IPS DF 6.9 (cell line): ENCODE measurements around the gene MCOLN1.

Source experiments
- DNase-seq: peaks from one replicate; pipeline ENCODE4 v3.0.0-alpha.2; 2013; ENCODE audit warnings: low read depth, low spot score
- H3K27ac ChIP-seq: one replicate; pipeline ENCODE4 v1.5.1; 2013; ENCODE audit warnings: low read length, control low read depth
- H3K27me3 ChIP-seq: 2 replicates; pipeline ENCODE4 v1.6.1; 2013; ENCODE audit warnings: mild to moderate bottlenecking, low read length; ENCODE audit not compliant: control insufficient read depth, insufficient read depth
- H3K36me3 ChIP-seq: 2 replicates; pipeline ENCODE4 v1.6.1; 2013; ENCODE audit warnings: low read length; ENCODE audit not compliant: control insufficient read depth, insufficient read depth
- H3K4me1 ChIP-seq: 2 replicates; pipeline ENCODE4 v1.6.1; 2013; ENCODE audit warnings: low read length; ENCODE audit not compliant: control insufficient read depth, insufficient read depth
- H3K4me3 ChIP-seq: 2 replicates; pipeline ENCODE4 v1.5.1; 2013; ENCODE audit warnings: mild to moderate bottlenecking, low read length
- H3K9me3 ChIP-seq: 2 replicates; pipeline ENCODE4 v1.6.1; 2013; ENCODE audit warnings: low read length, inconsistent platforms; ENCODE audit not compliant: control insufficient read depth, insufficient read depth
- WGBS: extraction: QIAGEN DNeasy Blood & Tissue Kit; methylation state at CpG from one replicate; pipeline ENCODE4 v1.1.7; 2013; ENCODE audit warnings: mixed read lengths, missing lambda C conversion rate; ENCODE audit not compliant: insufficient read length, insufficient coverage; 5-methylcytosine and 5-hydroxymethylcytosine counted together

MCOLN1 gene

DNA sequence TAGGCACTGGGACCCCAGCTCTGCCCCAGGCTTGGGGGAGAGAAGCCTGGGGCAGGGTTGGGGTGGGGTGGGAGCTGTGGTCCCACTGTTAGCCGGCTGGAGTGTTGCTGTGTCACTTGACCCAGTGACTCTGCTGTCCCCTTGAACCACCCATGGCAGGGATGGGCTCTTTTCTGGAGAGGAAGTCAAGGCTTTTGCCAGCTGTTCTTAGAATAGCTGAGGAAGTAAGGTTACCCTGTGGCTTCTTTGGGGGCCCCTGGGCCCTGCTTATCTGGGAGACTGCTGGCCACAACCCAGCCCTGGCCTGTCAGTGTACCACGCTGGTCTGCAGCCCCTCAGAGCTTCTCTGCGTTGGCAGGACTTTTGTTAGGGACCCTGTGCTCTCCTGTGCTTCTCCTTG, 22.2 kb downstream of the MCOLN1 start:
- H3K9me3 ChIP-seq: no peaks in the 10 kb centered on the region
- no peak overlapping the region for H3K4me3 ChIP-seq
- H3K36me3 ChIP-seq: peaks cover 13% of the 10 kb centered on the region
- no peak overlapping the region for H3K27ac ChIP-seq
- no peak for DNase-seq
- no CpG with 5 or more reads among the region's 3 CpGs for WGBS
- H3K4me1 ChIP-seq: no peaks in the 10 kb centered on the region
- H3K27me3 ChIP-seq: no peaks in the 10 kb centered on the region

DNA sequence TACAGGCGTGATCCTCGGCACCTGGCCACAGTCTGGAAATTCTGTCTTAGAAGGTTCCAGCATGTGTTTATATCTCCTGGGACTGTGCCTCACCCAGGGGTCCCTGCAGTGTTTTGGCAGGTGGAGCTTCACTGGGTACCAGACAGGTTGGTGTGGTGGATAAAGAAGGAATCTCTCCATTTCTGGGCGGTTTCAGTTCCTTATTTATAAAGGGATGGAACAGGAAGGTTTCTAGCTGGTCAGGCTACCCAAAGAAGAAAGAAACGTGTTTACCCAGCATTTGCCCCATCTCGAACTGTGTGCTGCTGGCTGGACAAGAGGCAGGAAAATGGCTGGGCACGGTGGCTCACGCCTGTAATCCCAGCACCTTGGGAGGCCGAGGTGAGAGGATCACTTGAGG, 22.9 kb downstream of the MCOLN1 start:
- no peak overlapping the region for H3K4me3 ChIP-seq
- DNase-seq: no peak
- no CpG with 5 or more reads among the region's 8 CpGs for WGBS
- H3K4me1 ChIP-seq: peaks cover under 1% of the 10 kb centered on the region; the same call in 1 of the 2 replicates
- H3K27ac ChIP-seq: no peak overlapping the region
- no peaks in the 10 kb centered on the region for H3K27me3 ChIP-seq
- H3K36me3 ChIP-seq: peaks cover 15% of the 10 kb centered on the region
- no peaks in the 10 kb centered on the region for H3K9me3 ChIP-seq

DNA sequence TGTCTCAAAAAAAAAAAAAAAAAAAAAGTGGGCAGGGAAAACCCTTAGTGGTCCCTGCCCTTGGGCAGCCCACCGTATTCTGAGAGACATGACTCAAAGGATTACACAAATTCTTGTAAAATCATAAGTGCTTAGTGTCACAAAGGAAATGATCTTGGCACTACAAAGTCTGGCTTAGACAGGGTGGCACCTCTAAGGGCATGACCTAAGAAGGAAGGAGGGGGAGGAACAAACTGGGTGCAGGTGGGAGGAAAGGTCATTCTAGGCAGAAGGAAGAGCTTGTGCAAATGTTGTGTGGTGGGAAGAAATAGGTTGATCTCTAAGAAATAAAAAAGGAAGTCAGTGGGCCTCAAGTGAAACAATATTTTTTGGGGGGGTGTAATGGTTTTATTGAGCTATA, 23.5 kb downstream of the MCOLN1 start:
- DNase-seq: no peak
- Histone ChIP-seq H3K36me3 (peaks cover 18% of the 10 kb centered on the region), H3K27me3 (no peaks in the 10 kb centered on the region), H3K4me3 (no peak overlapping the region), H3K4me1 (peaks cover 4% of the 10 kb centered on the region; the same call in 1 of the 2 replicates), H3K27ac (no peak overlapping the region), H3K9me3 (no peaks in the 10 kb centered on the region)
- WGBS: no CpG with 5 or more reads among the region's 1 CpG

DNA sequence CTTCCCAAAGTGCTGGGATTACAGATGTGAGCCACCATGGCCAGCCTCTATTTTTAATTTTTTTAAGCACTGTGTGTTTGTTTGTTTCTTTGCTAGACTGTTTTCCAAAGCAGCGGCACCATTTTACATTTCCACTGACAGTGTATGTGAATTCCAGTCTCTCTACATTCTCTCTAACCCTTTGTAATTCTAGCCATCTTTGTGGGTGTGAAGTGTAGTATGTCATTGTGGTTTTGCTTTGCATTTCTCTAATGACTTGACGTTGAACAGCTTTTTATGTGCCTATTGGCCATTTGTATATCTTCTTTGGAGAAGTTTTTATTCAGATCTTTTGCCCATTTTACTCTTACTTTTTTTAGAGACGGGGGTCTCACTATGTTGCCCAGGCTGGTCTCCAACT, 24.7 kb downstream of the MCOLN1 start:
- DNase-seq: no peak
- H3K4me3 ChIP-seq: no peak overlapping the region
- peaks cover 18% of the 10 kb centered on the region for H3K36me3 ChIP-seq
- no CpG with 5 or more reads among the region's 3 CpGs for WGBS
- H3K4me1 ChIP-seq: peaks cover 5% of the 10 kb centered on the region; the same call in 1 of the 2 replicates
- H3K9me3 ChIP-seq: no peaks in the 10 kb centered on the region
- no peaks in the 10 kb centered on the region for H3K27me3 ChIP-seq
- H3K27ac ChIP-seq: no peak overlapping the region

DNA sequence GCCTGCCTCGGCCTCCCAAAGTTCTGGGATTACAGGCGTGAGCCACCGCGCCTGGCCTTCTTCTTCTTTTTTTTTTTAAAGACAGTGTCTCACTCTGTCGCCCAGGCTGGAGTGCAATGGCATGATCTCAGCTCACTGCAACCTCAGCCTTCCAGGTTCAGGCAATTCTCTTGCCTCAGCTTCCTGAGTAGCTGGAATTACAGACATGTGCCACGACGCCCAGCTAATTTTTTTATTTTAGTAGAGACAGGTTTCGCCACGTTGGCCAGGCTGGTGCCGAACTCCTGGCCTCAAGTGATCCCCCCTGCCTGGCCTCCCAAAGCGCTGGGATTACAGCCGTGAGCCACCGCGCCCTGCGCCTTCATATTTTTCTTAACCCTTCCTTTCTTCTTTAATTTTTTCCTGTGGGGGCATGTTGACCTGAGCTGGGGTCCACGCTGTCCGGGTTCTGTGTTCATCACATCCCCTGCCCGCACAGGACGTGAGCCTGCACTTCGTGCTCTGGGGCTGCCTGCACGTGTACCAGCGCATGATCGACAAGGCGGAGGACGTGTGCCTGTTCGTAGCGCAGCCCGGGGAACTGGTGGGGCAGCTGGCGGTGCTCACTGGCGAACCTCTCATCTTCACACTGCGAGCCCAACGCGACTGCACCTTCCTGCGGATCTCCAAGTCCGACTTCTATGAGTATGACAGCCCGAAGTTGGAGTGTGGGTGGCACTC, 27.2 kb downstream of the MCOLN1 start:
- DNase-seq: no peak
- no peaks in the 10 kb centered on the region for H3K27me3 ChIP-seq
- H3K36me3 ChIP-seq: peaks cover 11% of the 10 kb centered on the region
- H3K9me3 ChIP-seq: no peaks in the 10 kb centered on the region
- no peak overlapping the region for H3K27ac ChIP-seq
- no CpG with 5 or more reads among the region's 36 CpGs for WGBS
- H3K4me1 ChIP-seq: peaks cover 5% of the 10 kb centered on the region; the same call in 1 of the 2 replicates
- no peak overlapping the region for H3K4me3 ChIP-seq

DNA sequence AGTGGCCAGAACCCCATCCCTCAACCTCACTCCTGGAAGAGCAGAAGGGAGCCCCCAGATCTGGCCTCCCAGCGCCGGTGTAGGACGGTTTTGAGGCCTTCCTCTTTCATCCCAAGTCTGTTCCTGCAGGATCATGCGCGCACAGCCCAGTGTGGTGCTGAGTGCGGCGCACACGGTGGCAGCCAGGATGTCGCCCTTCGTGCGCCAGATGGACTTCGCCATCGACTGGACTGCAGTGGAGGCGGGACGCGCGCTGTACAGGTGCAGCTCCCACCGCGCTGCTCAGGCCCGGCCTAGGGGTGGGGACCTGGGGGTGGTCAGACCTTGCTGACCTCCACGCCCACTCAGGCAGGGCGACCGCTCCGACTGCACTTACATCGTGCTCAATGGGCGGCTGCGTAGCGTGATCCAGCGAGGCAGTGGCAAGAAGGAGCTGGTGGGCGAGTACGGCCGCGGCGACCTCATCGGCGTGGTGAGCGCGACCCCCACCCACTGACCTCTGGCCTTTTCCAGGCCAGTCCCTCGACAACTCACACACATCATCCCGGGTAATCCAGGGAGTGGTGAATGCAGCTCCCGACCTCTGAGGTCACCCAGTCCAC, 27.8 kb downstream of the MCOLN1 start:
- no peaks in the 10 kb centered on the region for H3K27me3 ChIP-seq
- peak overlapping the region; percentile 36; the same call in 1 of the 2 replicates for H3K4me3 ChIP-seq
- H3K4me1 ChIP-seq: peaks cover 5% of the 10 kb centered on the region; the same call in 1 of the 2 replicates
- H3K27ac ChIP-seq: no peak overlapping the region
- no peak for DNase-seq
- H3K36me3 ChIP-seq: peaks cover 13% of the 10 kb centered on the region
- H3K9me3 ChIP-seq: no peaks in the 10 kb centered on the region
- WGBS: no CpG with 5 or more reads among the region's 41 CpGs

DNA sequence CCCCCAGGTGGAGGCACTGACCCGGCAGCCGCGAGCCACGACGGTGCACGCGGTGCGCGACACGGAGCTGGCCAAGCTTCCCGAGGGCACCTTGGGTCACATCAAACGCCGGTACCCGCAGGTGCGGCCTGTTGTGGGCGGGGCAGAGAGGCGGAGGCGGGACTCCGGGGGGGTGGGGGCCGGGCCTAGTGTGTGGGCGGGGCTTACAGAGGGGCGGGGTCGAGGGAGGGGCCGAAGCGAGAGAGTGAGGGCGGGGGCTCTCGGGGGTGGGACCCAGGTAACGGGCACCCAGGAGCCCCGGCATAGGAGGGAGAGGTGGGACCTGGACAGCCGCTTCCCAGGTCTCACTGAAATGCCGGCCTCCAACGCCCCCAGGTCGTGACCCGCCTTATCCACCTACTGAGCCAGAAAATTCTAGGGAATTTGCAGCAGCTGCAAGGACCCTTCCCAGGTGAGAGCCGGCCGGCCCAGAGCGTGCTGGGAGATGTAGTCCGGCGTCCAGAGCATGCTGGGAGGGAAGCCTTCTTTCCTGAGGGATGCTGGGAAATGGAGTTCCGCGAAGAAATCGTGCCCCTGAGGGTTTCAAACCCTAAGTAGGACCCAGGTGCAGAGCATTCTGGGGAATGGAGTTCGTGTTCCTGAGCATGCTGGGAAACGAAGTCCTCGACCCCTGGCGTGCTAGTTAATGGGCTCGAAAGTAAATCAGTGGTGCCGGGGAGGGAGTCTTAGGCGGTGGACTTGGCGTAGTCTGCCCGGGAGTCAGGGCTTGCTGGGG, 28.8 kb downstream of the MCOLN1 start:
- no CpG with 5 or more reads among the region's 51 CpGs for WGBS
- Histone ChIP-seq H3K36me3 (peaks cover 13% of the 10 kb centered on the region), H3K4me3 (peak overlapping the region; percentile 37; the same call in 1 of the 2 replicates), H3K27me3 (no peaks in the 10 kb centered on the region), H3K9me3 (no peaks in the 10 kb centered on the region), H3K4me1 (peaks cover 5% of the 10 kb centered on the region; the same call in 1 of the 2 replicates), H3K27ac (no peak overlapping the region)
- no peak for DNase-seq

DNA sequence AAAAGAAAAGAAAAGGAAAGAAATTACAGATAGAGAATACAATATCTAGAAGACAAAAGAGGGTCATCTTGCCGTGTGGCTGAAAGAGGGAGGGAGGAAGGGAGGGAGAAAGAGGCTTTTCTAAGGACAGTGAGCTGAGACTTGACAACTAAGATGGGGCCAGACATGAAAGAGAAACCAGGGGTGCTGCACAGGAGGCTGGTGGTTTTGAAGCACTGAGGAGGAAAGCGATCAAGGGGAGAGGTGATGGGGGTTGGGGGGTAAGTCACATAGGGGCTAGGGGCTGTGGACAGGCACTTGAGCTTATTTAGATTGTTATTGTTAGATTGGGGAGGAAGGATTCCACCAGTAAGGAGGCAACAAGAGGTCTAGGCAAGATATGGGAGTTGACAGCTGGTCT, 30.4 kb downstream of the MCOLN1 start:
- H3K4me1 ChIP-seq: peaks cover 5% of the 10 kb centered on the region; the same call in 1 of the 2 replicates
- H3K27me3 ChIP-seq: no peaks in the 10 kb centered on the region
- peaks cover 26% of the 10 kb centered on the region for H3K36me3 ChIP-seq
- DNase-seq: no peak
- H3K27ac ChIP-seq: no peak overlapping the region
- no CpG with 5 or more reads among the region's 2 CpGs for WGBS
- H3K4me3 ChIP-seq: no peak overlapping the region
- H3K9me3 ChIP-seq: no peaks in the 10 kb centered on the region

DNA sequence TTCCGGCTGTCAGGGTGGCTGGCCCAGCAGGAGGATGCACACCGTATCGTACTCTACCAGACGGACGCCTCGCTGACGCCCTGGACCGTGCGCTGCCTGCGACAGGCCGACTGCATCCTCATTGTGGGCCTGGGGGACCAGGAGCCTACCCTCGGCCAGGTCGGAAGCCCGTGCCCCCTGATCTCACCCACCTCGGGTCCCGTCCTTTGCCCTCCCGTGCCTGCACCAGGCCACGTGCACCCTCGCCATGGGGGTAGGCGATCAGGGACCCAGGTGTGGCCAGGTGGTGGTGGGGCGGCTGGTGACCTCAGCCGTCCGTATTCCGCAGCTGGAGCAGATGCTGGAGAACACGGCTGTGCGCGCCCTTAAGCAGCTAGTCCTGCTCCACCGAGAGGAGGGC, 32.1 kb downstream of the MCOLN1 start:
- DNase-seq: no peak
- H3K27me3 ChIP-seq: no peaks in the 10 kb centered on the region
- H3K4me1 ChIP-seq: peaks cover 5% of the 10 kb centered on the region; the same call in 1 of the 2 replicates
- H3K36me3 ChIP-seq: peaks cover 36% of the 10 kb centered on the region
- H3K4me3 ChIP-seq: no peak overlapping the region
- no peak overlapping the region for H3K27ac ChIP-seq
- no CpG with 5 or more reads among the region's 28 CpGs for WGBS
- H3K9me3 ChIP-seq: no peaks in the 10 kb centered on the region
